ENCODE measurements around the gene ZYX. TPM values are rescaled to one million over a fixed set of nuclear protein-coding genes. Genes with fewer than 3 reads are reported as not detected.
"Not testable (repeated sequence)": the region's sequence is repeated elsewhere in the genome, so short reads cannot be mapped to it uniquely, and the experiment has no call there.

The ZYX gene
- total and polyA plus RNA-seq, 2 of the 13 experiments (the other 11 are each of a cell fraction or from before 2014, with no cell fraction given), result 9.9 to 13.7 TPM

GRCh38 chr7:143399642-143400041, 18.5 kb downstream of the ZYX start (continued):
- TF ChIP-seq THRA (CRISPR knock-in tag; IDR thresholded peaks at IDR 0.05; ENCODE audit: borderline replicate concordance), result no peak

- ChIA-PET POLR2A (no interaction called here), CTCF (ENCODE audit: low intra/inter-chr PET ratio, low total read pairs) (no interaction called here)
- no peak for TF ChIP-seq NFKBIZ (CRISPR knock-in tag; IDR thresholded peaks at IDR 0.05)
- TF ChIP-seq ZNF83 (CRISPR knock-in tag; IDR thresholded peaks at IDR 0.05; ENCODE audit: borderline replicate concordance), result no peak
- TF ChIP-seq KLF13 (CRISPR knock-in tag; IDR thresholded peaks at IDR 0.05), result no peak
- peaks cover 9% of the 10 kb centered on the region for H3K4me1 ChIP-seq (ENCODE audit: insufficient read depth, low read length)
- no TSS peak for BruUV-seq (replicated peaks)
- no peaks in the 10 kb centered on the region for H3K9me3 ChIP-seq (ENCODE audit: low read length)
- H3K9ac ChIP-seq (ENCODE audit: insufficient read depth, low read depth, low read length), result no peak overlapping the region
- in situ Hi-C loops (cut with HindIII; ENCODE audit: extremely low pct_ligation_motif_present, low pct_unique_long_range_greater_than_20kb) (no loop called here), intact Hi-C loops (cut with micrococcal nuclease; ENCODE audit: unreplicated experiment) (no loop called here)
- ATAC-seq (no peak), FAIRE-seq (no peak), DNase-seq (ENCODE audit: low spot score) (no peak)
- no peaks in the 10 kb centered on the region for H3K27me3 ChIP-seq (ENCODE audit: control insufficient read depth in 1 of 2, insufficient read depth in 2 of 2, low read length in 2 of 2)
- H2AFZ ChIP-seq (ENCODE audit: low read length), result no peak overlapping the region
- no peak overlapping the region for H3K4me3 ChIP-seq (replicated peaks in 1 of 3; ENCODE audit: insufficient read depth in 1 of 3, low read depth in 2 of 3, low read length in 3 of 3)
- WGBS (ENCODE audit: low lambda C conversion rate), result 97% methylated on average over 10 of the region's 12 CpGs
- no peaks in the 10 kb centered on the region for H3K36me3 ChIP-seq (replicated peaks in 1 of 2; ENCODE audit: control insufficient read depth in 1 of 2, insufficient read depth in 2 of 2, low read length in 2 of 2)
- no peak overlapping the region for H3K4me2 ChIP-seq (ENCODE audit: low read depth, low read length)
- no peaks in the 10 kb centered on the region for H3K79me2 ChIP-seq (ENCODE audit: insufficient read depth, low read length)
- no peaks in the 10 kb centered on the region for H4K20me1 ChIP-seq (ENCODE audit: insufficient read depth, low read length)
- no peak overlapping the region for H3K27ac ChIP-seq (ENCODE audit: extremely low read length, insufficient read depth, low read length)
Observed at GRCh38 chr7:143401265-143401664, 20.1 kb downstream of the ZYX start.

GRCh38 chr7:143402233-143402632, 21.1 kb downstream of the ZYX start:
- ATAC-seq; POLR2A ChIA-PET; FAIRE-seq; intact Hi-C loops (cut with micrococcal nuclease; ENCODE audit: unreplicated experiment); H2AFZ ChIP-seq (ENCODE audit: low read length); H3K9ac ChIP-seq (ENCODE audit: insufficient read depth, low read depth, low read length); H3K9me3 ChIP-seq (ENCODE audit: low read length); H3K4me1 ChIP-seq (ENCODE audit: insufficient read depth, low read length); H3K36me3 ChIP-seq (replicated peaks in 1 of 2; ENCODE audit: control insufficient read depth in 1 of 2, insufficient read depth in 2 of 2, low read length in 2 of 2); H3K4me2 ChIP-seq (ENCODE audit: low read depth, low read length); BruUV-seq (replicated peaks); CTCF ChIA-PET (ENCODE audit: low intra/inter-chr PET ratio, low total read pairs); H4K20me1 ChIP-seq (ENCODE audit: insufficient read depth, low read length); H3K27ac ChIP-seq (ENCODE audit: extremely low read length, insufficient read depth, low read length); H3K79me2 ChIP-seq (ENCODE audit: insufficient read depth, low read length); in situ Hi-C loops (cut with HindIII; ENCODE audit: extremely low pct_ligation_motif_present, low pct_unique_long_range_greater_than_20kb); H3K4me3 ChIP-seq (replicated peaks in 1 of 3; ENCODE audit: insufficient read depth in 1 of 3, low read depth in 2 of 3, low read length in 3 of 3); DNase-seq (ENCODE audit: low spot score); H3K27me3 ChIP-seq (ENCODE audit: control insufficient read depth in 1 of 2, insufficient read depth in 2 of 2, low read length in 2 of 2): not testable (repeated sequence)
- 89% methylated on average over 4 of the region's 4 CpGs for WGBS (ENCODE audit: low lambda C conversion rate)

All from HepG2 (cell line).